K562 (cell line): Measurements from ENCODE around the gene PHLDB3. TPM values are rescaled to one million over a fixed set of nuclear protein-coding genes. Genes with fewer than 3 reads are reported as not detected.

Source experiments
- ATAC-seq: fragments of 200-7000 bp; cut with Tn5 transposase; 3 replicates; pipeline ENCODE4 v1.9.1; 2020; ENCODE audit warnings: moderate library complexity
- BruUV-seq: library from RNA; stranded (reverse); fragments of 400-500 nt; replicated peaks from 2 replicates; lab custom pipeline; 2021; lab: Mats Ljungman, UMichigan
- CTCF ChIA-PET: fragments of 300-600 bp; formaldehyde crosslinking; extraction: SDS; loops from one replicate; lab custom pipeline; 2021; ENCODE audit warnings: low intra/inter-chr PET ratio; lab: Yijun Ruan, JAX
- POLR2A ChIA-PET: fragments of 300-600, 350-650 bp; sonication (Branson Sonifier 250); formaldehyde crosslinking; extraction: SDS; loops from one replicate; lab custom pipeline; 2021; ENCODE audit warnings: antibody characterized with exemption, inconsistent platforms; lab: Yijun Ruan, JAX
- DNase-seq, 4 experiments: peaks; one replicate each; pipeline versions ENCODE4 v3.0.0 to v3.0.0-alpha.2; 2011 to 2018; ENCODE audit warnings: low spot score in 3 of 4, mixed read lengths in 3 of 4; ENCODE audit errors: extremely low read depth in 1 of 4
- FAIRE-seq: peaks from 2 replicates; lab custom pipeline; 2011; peaks lifted over from hg19 to GRCh38; lab: Jason Lieb, UNC
- H2AFZ ChIP-seq: 2 replicates; pipeline ENCODE4 v1.6.0; 2011; ENCODE audit warnings: low read depth, low read length, control low read depth, inconsistent platforms
- H3K27ac ChIP-seq: fragments of 200-600 bp; 3 replicates; pipeline ENCODE4 v1.8.0; 2011; ENCODE audit warnings: low read depth, mild to moderate bottlenecking, control low read depth, inconsistent platforms, low read length, moderate library complexity, mixed read lengths; ENCODE audit errors: extremely low read depth
- H3K27me3 ChIP-seq, 2 experiments: fragments of 300-600 bp in 1 of 2; 2 replicates in 1 of 2; 3 replicates in 1 of 2; pipeline versions ENCODE4 v1.6.0 to v1.8.0; 2011; ENCODE audit warnings: inconsistent platforms in 2 of 2, low read length in 2 of 2, mild to moderate bottlenecking in 1 of 2, mixed read lengths in 1 of 2, moderate library complexity in 1 of 2; ENCODE audit not compliant: control insufficient read depth in 2 of 2, insufficient read depth in 2 of 2
- H3K36me3 ChIP-seq: fragments of 300-600 bp; 3 replicates; pipeline ENCODE4 v1.8.0; 2011; ENCODE audit warnings: mild to moderate bottlenecking, low read length, inconsistent platforms; ENCODE audit not compliant: control insufficient read depth, insufficient read depth
- H3K4me1 ChIP-seq, 2 experiments: fragments of 200-600 bp in 1 of 2; replicated peaks in 1 of 2; 2 replicates in 1 of 2; 3 replicates in 1 of 2; pipeline versions ENCODE4 v1.5.1 to v1.8.0; 2011; ENCODE audit warnings: inconsistent platforms in 2 of 2, low read length in 2 of 2, mild to moderate bottlenecking in 1 of 2, mixed read lengths in 1 of 2, moderate library complexity in 1 of 2; ENCODE audit not compliant: control insufficient read depth in 2 of 2, insufficient read depth in 2 of 2
- H3K4me2 ChIP-seq: 2 replicates; pipeline ENCODE4 v1.6.1; 2011; ENCODE audit warnings: low read length, control low read depth, inconsistent platforms, mixed read lengths; ENCODE audit not compliant: insufficient read depth
- H3K4me3 ChIP-seq: fragments of 200-600 bp; sonication (generic), shearing (Covaris generic); 2 replicates; pipeline ENCODE4 v1.5.1; 2016; ENCODE audit warnings: control low read depth, inconsistent platforms
- H3K79me2 ChIP-seq: fragments of 200-600 bp; 3 replicates; pipeline ENCODE4 v1.8.0; 2011; ENCODE audit warnings: low read length, inconsistent platforms; ENCODE audit not compliant: control insufficient read depth, insufficient read depth
- H3K9ac ChIP-seq, 2 experiments: 2 replicates each; pipeline versions ENCODE4 v1.6.0 to v1.6.1; 2011; ENCODE audit warnings: low read depth in 2 of 2, low read length in 2 of 2, control low read depth in 1 of 2, inconsistent platforms in 1 of 2, mild to moderate bottlenecking in 1 of 2, mixed read lengths in 1 of 2; ENCODE audit not compliant: insufficient read depth in 1 of 2
- H3K9me1 ChIP-seq: one replicate; pipeline ENCODE4 v1.6.0; 2011; ENCODE audit warnings: inconsistent platforms, mild to moderate bottlenecking, low read length, moderate library complexity; ENCODE audit not compliant: control insufficient read depth, insufficient read depth
- H3K9me3 ChIP-seq: replicated peaks from 2 replicates; pipeline ENCODE4 v1.5.1; 2011; ENCODE audit warnings: low read depth, low read length, inconsistent platforms; ENCODE audit not compliant: control insufficient read depth, insufficient read depth
- H4K20me1 ChIP-seq: replicated peaks from 2 replicates; pipeline ENCODE4 v1.6.1; 2011; ENCODE audit warnings: low read length, inconsistent platforms, mixed read lengths; ENCODE audit not compliant: control insufficient read depth, insufficient read depth
- RFX7 ChIP-seq: fragments of 250-450 bp; sonication (Bioruptor Pico); IDR thresholded peaks from 2 replicates; pipeline ENCODE4 v1.5.1; 2021; ENCODE audit warnings: mild to moderate bottlenecking
- WGBS: fragments of 100-300 bp; shearing (Covaris generic); methylation state at CpG from one replicate; pipeline ENCODE4 v1.1.6; 2016; ENCODE audit warnings: low coverage, mixed read lengths; ENCODE audit not compliant: insufficient coverage; ENCODE audit errors: missing lambda C conversion rate; 5-methylcytosine and 5-hydroxymethylcytosine counted together
- in situ Hi-C: fragments of 300-500 bp; cut with MboI; formaldehyde crosslinking; loops from 4 replicates; pipeline ENCODE4 v1.15.0; 2018; ENCODE audit warnings: inconsistent platforms, mixed read lengths
- intact Hi-C: fragments of 100-400 bp; cut with micrococcal nuclease; formaldehyde crosslinking; loops from 2 replicates; pipeline ENCODE4 v1.14.2; 2022
- polyA plus RNA-seq, 8 experiments: library from polyadenylated mRNA; depleted of rRNA in 4 of 8; stranded (reverse) in 5 of 8; unstranded in 3 of 8; fragments of >200 nt; fragmentation: Nextera tagmentation in 2 of 8; fragmentation: Illumina TruSeq in 1 of 8; extraction: Ambion mirVana in 2 of 8; extraction: Trizol in 1 of 8; gene quantifications; 2 replicates each; pipeline versions ENCODE4 v1.2.1 to v1.2.3, GENCODE V29; 2011 to 2014; ENCODE audit warnings: inconsistent platforms in 1 of 8, missing spikeins in 1 of 8
- total RNA-seq, 7 experiments: library from RNA; depleted of rRNA in 6 of 7; stranded (reverse); fragments of >200 nt in 6 of 7; fragmentation: Illumina TruSeq in 2 of 7; extraction: Trizol in 2 of 7; gene quantifications; 2 replicates each; pipeline versions ENCODE4 v1.2.1 to v1.2.3, GENCODE V29; 2011 to 2021; ENCODE audit warnings: low replicate concordance in 1 of 7
- TF ChIP-seq, protein P1 (sequence below): sonication (generic); formaldehyde crosslinking; IDR thresholded peaks from 2 replicates; pipeline ENCODE4 v1.8.1; 2023; ENCODE audit warnings: mild to moderate bottlenecking, missing genetic modification reagents

Gene PHLDB3
- total and polyA plus RNA-seq, 9 of the 15 experiments (the other 6 are each of a cell fraction or from before 2014, with no cell fraction given), result 0.04 to 23.5 (median 3.9) TPM

DNA sequence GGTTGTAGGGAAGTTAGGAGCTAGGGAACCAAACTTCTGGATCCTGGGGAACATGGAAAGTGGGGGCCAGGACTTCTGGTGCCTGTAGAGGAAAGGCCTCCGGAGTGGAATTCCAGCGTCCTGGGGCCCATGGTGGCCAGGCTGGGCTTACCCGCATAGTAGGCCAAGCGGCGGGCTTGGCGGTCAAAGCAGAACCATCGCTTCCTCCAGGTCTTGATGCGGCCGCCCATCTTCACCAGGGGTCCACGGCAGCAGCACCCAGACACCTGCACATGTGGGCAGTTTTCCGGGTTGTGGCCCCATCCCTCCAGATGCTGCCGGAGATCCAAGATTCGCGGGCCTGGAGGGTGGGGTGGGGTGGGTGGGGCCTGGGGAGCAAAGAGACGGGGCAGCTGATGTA, 25.3 kb downstream of the PHLDB3 start:
- FAIRE-seq (no peak), ATAC-seq (no peak)
- intact Hi-C loops, result no loop called here

More for the DNA sequence above, 25.3 kb downstream of the PHLDB3 start:
- BruUV-seq, result no TSS peak
- no peak overlapping the region for H3K4me2 ChIP-seq
- CTCF ChIA-PET, result no interaction called here
- H3K9ac ChIP-seq, result no peak overlapping the region; a peak in 1 of 4 replicates
- H3K27ac ChIP-seq, result no peak overlapping the region
- H4K20me1 ChIP-seq, result 0 out of 2 replicates have a peak, but pooled peaks cover 2% of the 10 kb centered on the region
- no peak overlapping the region for H3K4me3 ChIP-seq
- H3K9me3 ChIP-seq, result no peaks in the 10 kb centered on the region
- POLR2A ChIA-PET, result interaction anchor here (0.9 to 1.4 kb wide), 2 partner anchors 14 to 16 kb away, joined by 6 to 8 read pairs; no protein-coding TSS in a partner anchor
- TF ChIP-seq, protein P1, sequence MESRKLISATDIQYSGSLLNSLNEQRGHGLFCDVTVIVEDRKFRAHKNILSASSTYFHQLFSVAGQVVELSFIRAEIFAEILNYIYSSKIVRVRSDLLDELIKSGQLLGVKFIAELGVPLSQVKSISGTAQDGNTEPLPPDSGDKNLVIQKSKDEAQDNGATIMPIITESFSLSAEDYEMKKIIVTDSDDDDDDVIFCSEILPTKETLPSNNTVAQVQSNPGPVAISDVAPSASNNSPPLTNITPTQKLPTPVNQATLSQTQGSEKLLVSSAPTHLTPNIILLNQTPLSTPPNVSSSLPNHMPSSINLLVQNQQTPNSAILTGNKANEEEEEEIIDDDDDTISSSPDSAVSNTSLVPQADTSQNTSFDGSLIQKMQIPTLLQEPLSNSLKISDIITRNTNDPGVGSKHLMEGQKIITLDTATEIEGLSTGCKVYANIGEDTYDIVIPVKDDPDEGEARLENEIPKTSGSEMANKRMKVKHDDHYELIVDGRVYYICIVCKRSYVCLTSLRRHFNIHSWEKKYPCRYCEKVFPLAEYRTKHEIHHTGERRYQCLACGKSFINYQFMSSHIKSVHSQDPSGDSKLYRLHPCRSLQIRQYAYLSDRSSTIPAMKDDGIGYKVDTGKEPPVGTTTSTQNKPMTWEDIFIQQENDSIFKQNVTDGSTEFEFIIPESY (CRISPR knock-in tag), result 0 out of 2 replicates have a peak, but pooled peaks have one; percentile 14
- no peak for TF ChIP-seq RFX7 (CRISPR knock-in tag)
- 76% methylated on average over 8 of the region's 15 CpGs for WGBS
- DNase-seq, result no peak
- peaks cover 10 to 12% of the 10 kb centered on the region in 2 experiments for H3K4me1 ChIP-seq
- no peaks in the 10 kb centered on the region for H3K27me3 ChIP-seq
- in situ Hi-C loops, result no loop called here
- H2AFZ ChIP-seq, result no peak overlapping the region
- no peaks in the 10 kb centered on the region for H3K9me1 ChIP-seq
- H3K79me2 ChIP-seq, result no peaks in the 10 kb centered on the region
- no peaks in the 10 kb centered on the region for H3K36me3 ChIP-seq
